DMS53 treated with DMSO at 0.1 percent for 48 hours (cell line): ENCODE results near the gene CCDC61.

Experiments
- DNase-seq: peaks from one replicate; lab custom pipeline; 2025; ENCODE audit not compliant: unreplicated experiment; lab: John Stamatoyannopoulos, UW

The CCDC61 gene

DNA sequence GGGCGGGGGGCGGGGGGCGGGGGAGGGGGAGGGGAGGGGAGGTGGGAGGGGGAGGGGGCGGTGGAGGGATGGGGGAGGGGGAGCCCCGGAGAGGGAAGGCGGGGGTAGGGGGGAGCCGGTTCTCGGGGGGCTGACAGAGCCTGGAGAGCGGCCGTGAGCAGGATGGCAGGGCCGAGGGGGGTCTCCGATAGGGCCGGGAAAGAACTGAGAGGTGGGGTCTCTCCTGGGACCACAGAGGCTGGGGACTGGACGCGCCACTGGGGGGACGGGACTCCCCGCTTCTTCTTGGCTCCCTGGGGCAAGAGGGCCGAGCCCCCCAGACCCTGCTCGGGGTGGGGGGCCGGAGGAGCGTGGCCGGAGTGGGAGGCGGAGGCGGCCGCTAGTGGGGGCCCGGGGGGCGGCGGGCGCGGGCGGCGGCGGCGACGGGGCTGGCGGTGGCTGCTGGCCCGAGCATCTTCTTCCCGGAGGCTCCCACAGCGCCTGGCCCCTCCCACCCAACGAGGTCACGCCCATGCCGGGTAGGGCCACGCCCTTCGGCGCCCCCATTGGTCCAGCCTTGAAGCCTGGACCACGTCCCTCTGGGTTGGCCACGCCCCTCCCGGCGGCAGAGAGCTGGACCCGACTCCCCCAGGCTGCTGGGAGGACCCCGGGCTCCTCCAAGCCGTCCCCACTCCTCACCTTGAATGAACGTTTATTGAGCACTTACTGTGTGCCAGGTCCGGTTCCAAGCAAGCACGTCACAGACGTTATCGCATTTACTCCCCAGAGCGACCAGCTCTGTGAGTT, 21.5 kb upstream of the CCDC61 start, which contains the start of gene NOVA2:
Gene NOVA2 (minus strand): TSS at position 313 of the 786 bp plus-strand sequence. CDS start 514 bp downstream, outside the sequence.
- no peak for DNase-seq

- DNase-seq, result no peak
These were observed 19.8 kb upstream of the CCDC61 start for GRCh38 chr19:45975306-45976070.

- no peak for DNase-seq
These were observed 19.1 kb upstream of the CCDC61 start for GRCh38 chr19:45976178-45976577.

GRCh38 chr19:45978156-45978555, 17.1 kb upstream of the CCDC61 start:
- no peak for DNase-seq

- DNase-seq, result no peak
These were observed 13.9 kb upstream of the CCDC61 start for GRCh38 chr19:45981350-45981749.

GRCh38 chr19:45985321-45985720, 9.9 kb upstream of the CCDC61 start:
- DNase-seq, result no peak

- DNase-seq, result no peak
These were observed 5.0 kb upstream of the CCDC61 start for GRCh38 chr19:45990113-45990728.

- DNase-seq, result peak; percentile 66
These were observed 740 bp upstream of the CCDC61 start for GRCh38 chr19:45994456-45994997.

GRCh38 chr19:45995715-45996385, 583 bp downstream of the CCDC61 start:
- DNase-seq, result no peak

DNA sequence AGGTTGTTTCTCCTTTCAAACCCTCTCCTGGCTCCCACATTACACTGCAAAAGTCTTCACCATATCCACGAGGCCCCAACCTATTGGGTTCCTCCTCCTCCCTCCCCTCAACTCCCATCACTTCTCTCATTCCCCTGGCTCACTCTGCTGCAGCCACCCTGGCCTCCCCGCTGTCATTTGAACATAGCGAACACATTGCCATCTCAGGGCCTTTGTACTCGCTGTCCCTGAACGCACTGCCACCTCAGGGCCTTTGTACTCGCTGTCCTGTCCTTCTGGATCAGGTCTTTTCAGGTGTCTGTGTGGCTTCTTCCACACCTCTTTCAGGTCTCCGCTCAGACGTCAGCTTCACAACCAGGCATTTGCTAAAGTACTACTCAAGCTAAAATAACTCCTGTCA, 1.7 kb downstream of the CCDC61 start:
- DNase-seq, result no peak

DNA sequence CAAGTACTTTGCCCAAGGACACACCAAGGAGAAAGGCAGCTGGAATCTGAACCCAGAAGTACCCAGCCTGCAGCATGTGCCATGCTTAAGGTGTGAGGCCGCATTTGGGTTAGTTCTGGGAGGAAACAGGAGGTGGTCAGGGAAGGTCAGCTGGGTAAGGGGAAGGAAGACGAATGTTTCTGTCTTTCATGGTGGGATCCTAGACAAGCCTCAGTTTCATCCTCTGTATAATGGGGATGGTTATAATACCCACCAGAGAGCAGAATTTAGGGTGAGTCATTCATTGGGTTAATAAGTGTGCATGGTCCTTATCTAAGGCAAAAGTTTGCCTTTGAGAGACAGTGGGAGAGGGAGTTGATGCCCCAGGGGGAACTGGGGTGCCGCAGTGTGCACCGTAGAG, 3.6 kb downstream of the CCDC61 start:
- DNase-seq, result no peak

DNA sequence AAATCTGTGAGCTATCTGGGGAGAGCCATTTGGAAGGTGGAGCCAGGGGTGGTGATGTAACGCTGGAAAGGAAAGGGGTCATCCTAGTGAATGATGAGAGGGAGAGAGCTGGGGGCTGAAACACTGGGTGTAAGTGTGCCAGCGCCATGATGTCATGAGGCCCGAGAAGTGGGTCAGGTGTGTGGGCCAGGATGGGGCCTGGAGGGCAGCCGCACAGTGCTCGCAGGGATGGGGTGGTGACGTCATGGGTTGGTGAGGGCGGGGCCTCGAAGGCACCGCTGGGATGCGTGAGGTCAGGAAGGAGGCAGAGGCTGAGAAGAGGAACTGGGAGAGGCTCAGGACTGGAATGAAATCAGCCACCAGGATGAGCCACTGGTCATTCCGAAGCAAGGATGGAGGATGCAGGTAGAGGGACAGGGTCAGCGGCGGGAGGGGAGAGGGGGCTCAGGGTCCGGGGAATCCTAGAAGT, 4.4 kb downstream of the CCDC61 start:
- DNase-seq, result no peak

- DNase-seq, result no peak
These were observed 5.4 kb downstream of the CCDC61 start for GRCh38 chr19:46000491-46001246.

DNA sequence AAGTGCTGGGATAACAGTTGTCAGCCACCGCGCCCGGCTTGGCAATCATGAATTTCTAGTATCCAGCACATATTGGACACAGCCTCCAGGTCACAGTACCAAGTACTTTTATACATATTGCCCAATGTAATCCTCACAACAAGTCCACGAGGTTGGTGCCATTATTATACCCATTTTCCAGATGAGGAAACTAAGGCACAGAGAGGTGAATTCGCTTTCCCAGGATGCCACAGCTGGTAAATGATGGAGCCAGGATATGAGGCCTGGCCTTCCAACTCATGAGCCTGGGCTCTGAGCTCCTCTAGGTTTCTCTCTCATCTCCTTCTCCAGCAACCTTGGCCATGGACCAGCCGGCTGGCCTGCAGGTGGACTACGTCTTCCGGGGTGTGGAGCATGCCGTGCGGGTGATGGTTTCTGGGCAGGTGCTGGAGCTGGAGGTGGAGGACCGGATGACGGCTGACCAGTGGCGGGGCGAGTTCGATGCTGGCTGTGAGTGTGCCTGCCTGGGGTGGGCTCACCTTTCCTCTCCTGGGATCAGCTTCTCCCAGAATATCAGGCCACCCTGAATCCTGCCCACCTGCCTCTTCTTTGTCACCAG, 7.5 kb downstream of the CCDC61 start:
- no peak for DNase-seq

- no peak for DNase-seq
These were observed 11.1 kb downstream of the CCDC61 start for GRCh38 chr19:46006411-46006810.

DNA sequence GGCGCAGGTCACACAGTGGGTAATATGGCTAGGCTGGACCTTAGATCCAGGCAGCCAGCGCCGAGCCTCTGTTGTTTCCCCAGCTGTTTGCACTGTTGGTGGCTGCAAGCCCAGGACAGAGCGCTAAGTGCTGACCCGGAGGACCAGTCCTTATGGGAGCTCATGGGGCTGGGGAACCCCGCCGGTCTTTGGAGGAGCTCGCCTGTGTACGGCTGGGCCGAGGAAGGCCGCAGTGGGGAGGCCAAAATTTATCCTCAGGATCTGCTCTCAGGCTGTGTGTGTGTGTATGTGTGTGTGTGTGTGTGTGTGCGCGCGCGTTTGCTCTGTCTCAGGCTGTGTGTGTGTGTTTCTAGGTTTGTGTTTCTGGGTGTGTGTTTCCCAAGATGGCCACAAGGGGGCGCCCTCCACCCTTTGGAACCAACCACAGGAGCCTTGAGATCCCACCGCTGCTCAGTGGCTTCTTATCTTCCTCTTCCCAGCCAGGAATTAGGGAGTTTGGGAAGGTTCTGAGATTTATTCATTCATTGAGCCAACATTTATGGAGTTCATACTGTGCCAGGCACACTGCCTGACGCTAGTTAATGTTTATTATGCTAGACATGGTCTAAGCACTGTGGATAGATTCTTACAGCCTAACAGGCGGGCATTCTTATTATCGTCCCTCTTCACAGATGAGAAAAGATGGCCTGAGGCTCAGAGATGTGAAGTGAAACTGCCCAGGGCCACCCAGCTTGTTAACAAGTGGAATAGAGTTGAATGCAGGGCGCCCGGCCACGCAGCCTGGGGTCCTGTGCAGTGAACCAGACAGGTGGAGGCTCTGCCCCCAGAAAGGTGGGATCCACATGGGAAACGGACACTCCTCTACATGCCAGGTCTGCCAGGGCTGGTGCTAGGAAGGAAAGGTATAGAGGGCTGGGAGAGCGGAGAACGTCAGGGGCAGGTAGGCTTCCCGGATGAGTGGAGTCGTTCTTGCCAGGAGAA, 14.6 kb downstream of the CCDC61 start:
- DNase-seq, result peak; percentile 47

DNA sequence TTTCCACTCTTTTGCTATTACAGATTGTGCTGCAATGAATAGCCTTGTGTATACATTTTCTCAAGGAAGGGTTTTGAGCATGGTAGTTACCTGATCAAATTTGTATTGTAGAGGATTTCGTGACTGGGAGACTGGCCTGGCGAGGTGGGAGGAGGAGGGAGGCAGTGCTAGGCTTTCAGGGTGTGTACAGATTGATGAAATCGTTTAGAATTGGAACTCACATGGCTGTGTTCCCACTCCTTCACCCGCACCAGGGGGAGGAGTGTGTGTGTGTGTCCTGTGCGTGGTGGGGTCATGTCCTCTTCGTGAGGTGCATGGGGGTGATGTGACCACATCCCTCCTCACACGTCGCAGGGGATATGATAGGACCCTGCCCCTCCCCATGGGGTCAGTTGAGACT, 19.3 kb downstream of the CCDC61 start:
- no peak for DNase-seq

DNA sequence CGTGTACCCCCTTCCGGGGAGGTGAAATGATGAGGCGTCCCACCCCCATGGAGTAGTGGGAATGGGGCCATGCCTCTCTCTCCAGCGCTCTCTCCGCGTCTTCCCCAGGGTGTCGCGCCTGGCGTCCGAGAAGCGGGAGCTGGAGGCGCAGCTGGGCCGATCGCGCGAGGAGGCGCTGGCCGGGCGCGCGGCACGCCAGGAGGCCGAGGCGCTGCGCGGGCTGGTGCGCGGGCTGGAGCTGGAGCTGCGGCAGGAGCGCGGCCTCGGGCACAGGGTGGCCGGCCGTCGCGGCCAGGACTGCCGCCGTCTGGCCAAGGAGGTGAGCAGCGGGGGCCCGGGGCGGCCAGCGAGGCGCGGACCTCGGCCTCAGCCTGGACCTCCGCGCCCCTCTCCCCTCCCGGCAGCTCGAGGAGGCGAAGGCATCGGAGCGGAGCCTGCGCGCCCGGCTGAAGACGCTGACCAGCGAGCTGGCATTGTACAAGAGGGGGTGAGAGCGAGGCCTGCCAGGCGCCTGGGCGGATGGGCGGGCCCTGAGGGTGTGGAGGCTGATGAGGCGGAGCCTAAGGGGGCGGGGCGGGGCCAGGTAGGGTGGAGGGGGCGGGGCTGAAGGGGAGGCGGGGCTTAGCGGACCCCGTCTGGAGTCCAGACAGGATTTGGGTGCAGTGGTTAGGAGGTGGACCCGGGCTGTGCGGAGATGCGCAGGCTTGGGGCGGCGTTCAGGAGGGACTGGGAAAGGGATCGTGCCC, 19.8 kb downstream of the CCDC61 start:
- peak; percentile 70 for DNase-seq
